ENCODE data around the gene CLMP.
"Not testable (repeated sequence)": the region's sequence is repeated elsewhere in the genome, so short reads cannot be mapped to it uniquely, and the experiment has no call there.

Gene CLMP

GRCh38 chr11:123206055-123206454, 11.0 kb upstream of the CLMP start:
- peaks cover 48% of the 10 kb centered on the region for H3K27me3 Mint-ChIP-seq
- H3K9me3 Mint-ChIP-seq, result not testable (repeated sequence)

GRCh38 chr11:123203934-123204333, 8.9 kb upstream of the CLMP start:
- no peaks in the 10 kb centered on the region for H3K9me3 Mint-ChIP-seq
- no peaks in the 10 kb centered on the region for H3K4me1 Mint-ChIP-seq
- H3K36me3 Mint-ChIP-seq, result no peaks in the 10 kb centered on the region
- no peak overlapping the region for H3K4me3 Mint-ChIP-seq
- no peak for ATAC-seq
- peaks cover 43% of the 10 kb centered on the region for H3K27me3 Mint-ChIP-seq
- no peak overlapping the region for H3K27ac Mint-ChIP-seq

More at GRCh38 chr11:123206055-123206454, 11.0 kb upstream of the CLMP start:
- not testable (repeated sequence) for H3K36me3 Mint-ChIP-seq, H3K27ac Mint-ChIP-seq, H3K4me1 Mint-ChIP-seq, H3K4me3 Mint-ChIP-seq, ATAC-seq

- Mint-ChIP-seq H3K27me3 (peaks cover 41% of the 10 kb centered on the region), H3K27ac (no peak overlapping the region), H3K9me3 (no peaks in the 10 kb centered on the region), H3K4me3 (no peak overlapping the region), H3K4me1 (no peaks in the 10 kb centered on the region), H3K36me3 (no peaks in the 10 kb centered on the region)
- ATAC-seq, result no peak
These were observed 8.4 kb upstream of the CLMP start for GRCh38 chr11:123203471-123203870.

GRCh38 chr11:123202155-123203151, 7.4 kb upstream of the CLMP start:
- peak; percentile 14 for ATAC-seq
- H3K36me3 Mint-ChIP-seq, result no peaks in the 10 kb centered on the region

GRCh38 chr11:123200264-123200663, 5.2 kb upstream of the CLMP start:
- Mint-ChIP-seq H3K4me1 (peaks cover 9% of the 10 kb centered on the region), H3K36me3 (no peaks in the 10 kb centered on the region), H3K4me3 (no peak overlapping the region), H3K27me3 (peaks cover 36% of the 10 kb centered on the region), H3K9me3 (no peaks in the 10 kb centered on the region), H3K27ac (no peak overlapping the region)
- no peak for ATAC-seq

More at GRCh38 chr11:123202155-123203151, 7.4 kb upstream of the CLMP start:
- no peaks in the 10 kb centered on the region for H3K4me1 Mint-ChIP-seq
- peaks cover 39% of the 10 kb centered on the region for H3K27me3 Mint-ChIP-seq
- H3K4me3 Mint-ChIP-seq, result no peak overlapping the region
- H3K9me3 Mint-ChIP-seq, result no peaks in the 10 kb centered on the region
- H3K27ac Mint-ChIP-seq, result no peak overlapping the region

- H3K9me3 Mint-ChIP-seq, result no peaks in the 10 kb centered on the region
- no peak overlapping the region for H3K4me3 Mint-ChIP-seq
- no peak overlapping the region for H3K27ac Mint-ChIP-seq
- no peak for ATAC-seq
- H3K27me3 Mint-ChIP-seq, result peaks cover 60% of the 10 kb centered on the region
- H3K4me1 Mint-ChIP-seq, result peaks cover 10% of the 10 kb centered on the region
- H3K36me3 Mint-ChIP-seq, result no peaks in the 10 kb centered on the region
These were observed 2.7 kb upstream of the CLMP start for GRCh38 chr11:123197711-123198110.

- no peak overlapping the region for H3K27ac Mint-ChIP-seq
- H3K4me3 Mint-ChIP-seq, result no peak overlapping the region
- H3K36me3 Mint-ChIP-seq, result no peaks in the 10 kb centered on the region
- peaks cover 61% of the 10 kb centered on the region for H3K27me3 Mint-ChIP-seq
- ATAC-seq, result no peak
- no peaks in the 10 kb centered on the region for H3K9me3 Mint-ChIP-seq
- H3K4me1 Mint-ChIP-seq, result peaks cover 10% of the 10 kb centered on the region
These were observed 1.1 kb upstream of the CLMP start for GRCh38 chr11:123196060-123196714.

- Mint-ChIP-seq H3K4me3 (no peak overlapping the region), H3K9me3 (no peaks in the 10 kb centered on the region), H3K36me3 (no peaks in the 10 kb centered on the region), H3K27me3 (peaks cover 61% of the 10 kb centered on the region), H3K27ac (no peak overlapping the region), H3K4me1 (peaks cover 10% of the 10 kb centered on the region)
- ATAC-seq, result no peak
These were observed 486 bp downstream of the CLMP start for GRCh38 chr11:123194337-123195187.

- no peak for ATAC-seq
- no peak overlapping the region for H3K27ac Mint-ChIP-seq
- peaks cover 10% of the 10 kb centered on the region for H3K4me1 Mint-ChIP-seq
- no peaks in the 10 kb centered on the region for H3K9me3 Mint-ChIP-seq
- peaks cover 62% of the 10 kb centered on the region for H3K27me3 Mint-ChIP-seq
- H3K4me3 Mint-ChIP-seq, result no peak overlapping the region
- H3K36me3 Mint-ChIP-seq, result no peaks in the 10 kb centered on the region
These were observed 1.3 kb downstream of the CLMP start for GRCh38 chr11:123193742-123194141.

GRCh38 chr11:123191939-123192338, 3.1 kb downstream of the CLMP start:
- Mint-ChIP-seq H3K27me3 (peaks cover 63% of the 10 kb centered on the region), H3K4me1 (peaks cover 10% of the 10 kb centered on the region), H3K27ac (no peak overlapping the region), H3K36me3 (no peaks in the 10 kb centered on the region), H3K4me3 (no peak overlapping the region), H3K9me3 (no peaks in the 10 kb centered on the region)
- ATAC-seq, result no peak

GRCh38 chr11:123190518-123190917, 4.5 kb downstream of the CLMP start:
- no peaks in the 10 kb centered on the region for H3K9me3 Mint-ChIP-seq
- H3K4me1 Mint-ChIP-seq, result peaks cover 4% of the 10 kb centered on the region
- ATAC-seq, result no peak
- peaks cover 58% of the 10 kb centered on the region for H3K27me3 Mint-ChIP-seq
- no peak overlapping the region for H3K4me3 Mint-ChIP-seq
- no peaks in the 10 kb centered on the region for H3K36me3 Mint-ChIP-seq
- H3K27ac Mint-ChIP-seq, result no peak overlapping the region

GRCh38 chr11:123188508-123189165, 6.4 kb downstream of the CLMP start:
- peaks cover 52% of the 10 kb centered on the region for H3K27me3 Mint-ChIP-seq
- no peak overlapping the region for H3K4me3 Mint-ChIP-seq
- no peaks in the 10 kb centered on the region for H3K9me3 Mint-ChIP-seq
- H3K4me1 Mint-ChIP-seq, result no peaks in the 10 kb centered on the region
- H3K36me3 Mint-ChIP-seq, result no peaks in the 10 kb centered on the region
- no peak overlapping the region for H3K27ac Mint-ChIP-seq
- no peak for ATAC-seq

- Mint-ChIP-seq H3K36me3 (no peaks in the 10 kb centered on the region), H3K27me3 (peaks cover 50% of the 10 kb centered on the region), H3K9me3 (no peaks in the 10 kb centered on the region), H3K4me3 (no peak overlapping the region), H3K4me1 (no peaks in the 10 kb centered on the region), H3K27ac (no peak overlapping the region)
- ATAC-seq, result no peak
These were observed 7.2 kb downstream of the CLMP start for GRCh38 chr11:123187665-123188507.

GRCh38 chr11:123187248-123187647, 7.8 kb downstream of the CLMP start:
- Mint-ChIP-seq H3K4me3 (no peak overlapping the region), H3K27ac (no peak overlapping the region), H3K27me3 (peaks cover 49% of the 10 kb centered on the region), H3K36me3 (no peaks in the 10 kb centered on the region), H3K9me3 (no peaks in the 10 kb centered on the region), H3K4me1 (no peaks in the 10 kb centered on the region)
- no peak for ATAC-seq

Measured in stimulated activated memory B cell treated with anti-CD40 and anti-IgM and Interleukin-4, amounts not matched to agents 10 μg/mL and 1 μg/mL and 100 μg/mL, for 72 hours (primary cell).